Esophagus squamous epithelium (tissue), 4 donors: ENCODE measurements around the gene ANKUB1.

ENCODE experiments used
- POLR2A ChIP-seq, 4 donors: fragments of 450-650 bp; IDR thresholded peaks; one replicate each; pipeline ENCODE4 v1.6.1; 2017; ENCODE audit warnings: antibody characterized with exemption in 4 of 4, mild to moderate bottlenecking in 4 of 4, moderate library complexity in 3 of 4
- TF ChIP-seq, protein P1 (sequence below), 6 experiments: fragments of 450-650 bp in 4 of 6; fragments of 200-600 bp in 2 of 6; sonication (generic) in 2 of 6; IDR thresholded peaks; one replicate each; pipeline ENCODE4 v1.5.1; 2016 to 2019; ENCODE audit warnings: antibody characterized with exemption in 6 of 6, mild to moderate bottlenecking in 4 of 6, moderate library complexity in 4 of 6

- TF ChIP-seq, protein P1, sequence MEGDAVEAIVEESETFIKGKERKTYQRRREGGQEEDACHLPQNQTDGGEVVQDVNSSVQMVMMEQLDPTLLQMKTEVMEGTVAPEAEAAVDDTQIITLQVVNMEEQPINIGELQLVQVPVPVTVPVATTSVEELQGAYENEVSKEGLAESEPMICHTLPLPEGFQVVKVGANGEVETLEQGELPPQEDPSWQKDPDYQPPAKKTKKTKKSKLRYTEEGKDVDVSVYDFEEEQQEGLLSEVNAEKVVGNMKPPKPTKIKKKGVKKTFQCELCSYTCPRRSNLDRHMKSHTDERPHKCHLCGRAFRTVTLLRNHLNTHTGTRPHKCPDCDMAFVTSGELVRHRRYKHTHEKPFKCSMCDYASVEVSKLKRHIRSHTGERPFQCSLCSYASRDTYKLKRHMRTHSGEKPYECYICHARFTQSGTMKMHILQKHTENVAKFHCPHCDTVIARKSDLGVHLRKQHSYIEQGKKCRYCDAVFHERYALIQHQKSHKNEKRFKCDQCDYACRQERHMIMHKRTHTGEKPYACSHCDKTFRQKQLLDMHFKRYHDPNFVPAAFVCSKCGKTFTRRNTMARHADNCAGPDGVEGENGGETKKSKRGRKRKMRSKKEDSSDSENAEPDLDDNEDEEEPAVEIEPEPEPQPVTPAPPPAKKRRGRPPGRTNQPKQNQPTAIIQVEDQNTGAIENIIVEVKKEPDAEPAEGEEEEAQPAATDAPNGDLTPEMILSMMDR (IDR thresholded peaks at IDR 0.05): no peak
- TF ChIP-seq POLR2A (IDR thresholded peaks at IDR 0.05): no peak
Observed at GRCh38 chr3:149815321-149815720, 23.0 kb upstream of the ANKUB1 start.
